Suprapubic skin (tissue), 3 donors: ENCODE measurements around the gene IL36B.

Source experiments
- POLR2A ChIP-seq, 2 donors: fragments of 450-650 bp; IDR thresholded peaks; one replicate each; pipeline ENCODE4 v1.6.1; 2017; ENCODE audit warnings: antibody characterized with exemption in 2 of 2, mild to moderate bottlenecking in 2 of 2, moderate library complexity in 2 of 2
- TF ChIP-seq, protein P1 (sequence below), 2 donors: fragments of 200-600 bp in 1 of 2; fragments of 450-650 bp in 1 of 2; sonication (generic) in 1 of 2; IDR thresholded peaks; one replicate each; pipeline ENCODE4 v1.5.1; 2016 to 2019; ENCODE audit warnings: antibody characterized with exemption in 2 of 2, mild to moderate bottlenecking in 1 of 2, moderate library complexity in 1 of 2

DNA sequence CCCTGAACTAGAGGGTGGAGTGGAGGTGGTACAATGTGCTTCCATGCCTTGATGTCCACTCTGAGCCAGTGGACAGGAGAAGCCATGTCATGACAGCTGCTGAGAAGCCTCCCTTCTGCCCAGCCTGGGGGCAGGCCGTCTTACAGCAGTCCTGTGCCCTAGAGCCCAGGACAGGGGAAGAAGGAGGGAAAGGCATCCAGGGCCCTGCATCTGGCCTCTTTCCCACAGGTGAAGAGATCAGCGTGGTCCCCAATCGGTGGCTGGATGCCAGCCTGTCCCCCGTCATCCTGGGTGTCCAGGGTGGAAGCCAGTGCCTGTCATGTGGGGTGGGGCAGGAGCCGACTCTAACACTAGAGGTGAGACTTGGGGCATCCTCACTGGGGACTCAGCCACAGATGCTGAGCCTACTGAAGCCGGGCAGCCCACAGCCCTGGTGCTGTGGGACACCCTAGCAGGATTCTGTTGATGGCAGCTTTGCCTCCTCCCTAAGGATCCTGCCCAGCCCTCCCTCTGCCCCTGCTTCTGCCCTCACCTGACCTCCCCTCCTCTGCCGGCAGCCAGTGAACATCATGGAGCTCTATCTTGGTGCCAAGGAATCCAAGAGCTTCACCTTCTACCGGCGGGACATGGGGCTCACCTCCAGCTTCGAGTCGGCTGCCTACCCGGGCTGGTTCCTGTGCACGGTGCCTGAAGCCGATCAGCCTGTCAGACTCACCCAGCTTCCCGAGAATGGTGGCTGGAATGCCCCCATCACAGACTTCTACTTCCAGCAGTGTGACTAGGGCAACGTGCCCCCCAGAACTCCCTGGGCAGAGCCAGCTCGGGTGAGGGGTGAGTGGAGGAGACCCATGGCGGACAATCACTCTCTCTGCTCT, 9.5 kb upstream of the IL36B start:
- no peak for TF ChIP-seq POLR2A (IDR thresholded peaks at IDR 0.05)
- TF ChIP-seq, protein P1, sequence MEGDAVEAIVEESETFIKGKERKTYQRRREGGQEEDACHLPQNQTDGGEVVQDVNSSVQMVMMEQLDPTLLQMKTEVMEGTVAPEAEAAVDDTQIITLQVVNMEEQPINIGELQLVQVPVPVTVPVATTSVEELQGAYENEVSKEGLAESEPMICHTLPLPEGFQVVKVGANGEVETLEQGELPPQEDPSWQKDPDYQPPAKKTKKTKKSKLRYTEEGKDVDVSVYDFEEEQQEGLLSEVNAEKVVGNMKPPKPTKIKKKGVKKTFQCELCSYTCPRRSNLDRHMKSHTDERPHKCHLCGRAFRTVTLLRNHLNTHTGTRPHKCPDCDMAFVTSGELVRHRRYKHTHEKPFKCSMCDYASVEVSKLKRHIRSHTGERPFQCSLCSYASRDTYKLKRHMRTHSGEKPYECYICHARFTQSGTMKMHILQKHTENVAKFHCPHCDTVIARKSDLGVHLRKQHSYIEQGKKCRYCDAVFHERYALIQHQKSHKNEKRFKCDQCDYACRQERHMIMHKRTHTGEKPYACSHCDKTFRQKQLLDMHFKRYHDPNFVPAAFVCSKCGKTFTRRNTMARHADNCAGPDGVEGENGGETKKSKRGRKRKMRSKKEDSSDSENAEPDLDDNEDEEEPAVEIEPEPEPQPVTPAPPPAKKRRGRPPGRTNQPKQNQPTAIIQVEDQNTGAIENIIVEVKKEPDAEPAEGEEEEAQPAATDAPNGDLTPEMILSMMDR (IDR thresholded peaks at IDR 0.05), result no peak
